RPMI8226 (cell line): ENCODE measurements around the gene NLRC5.

Source experiments
- DNase-seq: peaks from one replicate; pipeline ENCODE4 v3.0.0-alpha.2; 2015

NLRC5 gene

DNA sequence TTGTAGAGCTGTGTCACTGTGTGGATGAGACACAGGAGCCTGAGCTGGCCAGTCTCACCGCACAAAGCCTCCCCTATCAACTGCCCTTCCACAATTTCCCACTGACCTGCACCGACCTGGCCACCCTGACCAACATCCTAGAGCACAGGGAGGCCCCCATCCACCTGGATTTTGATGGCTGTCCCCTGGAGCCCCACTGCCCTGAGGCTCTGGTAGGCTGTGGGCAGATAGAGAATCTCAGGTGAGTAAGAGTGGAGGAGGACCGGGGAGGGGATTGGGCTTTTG lies 37.4 kb downstream of the NLRC5 start:
- no peak for DNase-seq

- no peak for DNase-seq
Observed at GRCh38 chr16:57027067-57027466, 37.7 kb downstream of the NLRC5 start.

- peak; percentile 69 for DNase-seq
Observed at GRCh38 chr16:57028086-57028485, 38.7 kb downstream of the NLRC5 start.

DNA sequence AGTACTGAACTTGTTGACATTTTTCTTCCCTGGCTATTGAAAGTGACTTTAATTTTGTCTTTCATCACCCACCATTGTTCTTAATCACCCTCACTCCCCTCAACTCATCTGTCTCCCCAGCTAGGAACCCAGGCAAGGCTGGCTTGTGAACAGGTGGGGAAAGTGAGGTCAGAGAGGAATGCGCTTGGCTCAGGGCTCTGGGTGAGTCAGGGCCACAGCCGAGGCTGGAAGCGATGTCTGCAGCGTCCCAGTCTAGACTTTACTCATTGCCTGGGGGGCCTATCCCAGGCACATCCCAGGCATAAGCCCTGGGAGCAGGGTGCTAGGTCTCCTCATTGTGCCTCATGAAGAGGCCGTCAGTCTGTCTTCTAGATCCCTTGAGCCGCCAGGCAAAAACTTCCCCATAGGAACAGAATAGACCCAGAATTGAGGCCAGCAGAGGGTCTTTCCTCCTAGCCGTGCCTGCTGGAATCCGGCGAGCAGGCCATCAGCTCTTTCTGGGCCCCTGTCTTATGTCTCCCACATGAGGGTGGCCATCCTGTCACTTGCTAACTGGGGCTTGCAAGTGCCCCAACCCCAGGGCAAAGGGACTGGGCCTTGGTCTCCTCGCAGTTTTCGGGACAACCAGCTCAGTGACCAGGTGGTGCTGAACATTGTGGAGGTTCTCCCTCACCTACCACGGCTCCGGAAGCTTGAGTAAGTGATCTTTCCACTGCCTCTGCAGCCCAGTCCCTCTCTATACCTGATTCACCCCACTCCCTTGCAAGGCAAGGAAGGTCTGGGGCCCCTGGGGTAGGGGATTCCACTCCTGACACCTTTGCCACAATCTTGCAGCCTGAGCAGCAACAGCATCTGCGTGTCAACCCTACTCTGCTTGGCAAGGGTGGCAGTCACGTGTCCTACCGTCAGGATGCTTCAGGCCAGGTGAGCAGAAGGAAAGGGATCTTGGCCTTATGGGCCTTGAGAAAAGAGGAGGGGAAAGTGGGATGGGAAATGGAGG lies 40.1 kb downstream of the NLRC5 start:
- no peak for DNase-seq

DNA sequence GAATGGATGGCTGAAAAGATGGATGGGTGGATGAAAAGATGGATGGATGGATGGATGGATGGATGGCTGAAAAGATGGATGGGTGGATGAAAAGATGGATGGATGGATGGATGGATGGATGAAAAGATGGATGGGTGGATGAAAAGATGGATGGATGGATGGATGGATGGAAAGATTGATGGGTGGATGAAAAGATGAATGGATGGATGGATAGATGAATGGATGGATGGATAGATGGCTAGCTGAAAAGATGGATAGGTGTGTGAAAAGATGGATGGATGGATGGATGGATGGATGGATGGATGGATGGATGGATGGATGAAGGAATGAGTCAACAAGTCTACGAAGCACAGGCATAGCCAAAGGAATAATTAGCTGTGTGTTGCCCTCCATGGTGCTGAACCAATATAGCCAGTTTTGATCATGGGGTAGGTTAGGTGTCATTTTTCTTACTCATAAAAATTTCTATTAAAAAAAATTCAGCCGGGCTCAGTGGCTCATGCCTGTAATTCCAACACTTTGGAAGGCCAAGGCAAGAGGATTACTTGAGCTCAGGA lies 41.1 kb downstream of the NLRC5 start:
- no peak for DNase-seq

- DNase-seq: no peak
Observed at GRCh38 chr16:57031156-57031555, 41.8 kb downstream of the NLRC5 start.

DNA sequence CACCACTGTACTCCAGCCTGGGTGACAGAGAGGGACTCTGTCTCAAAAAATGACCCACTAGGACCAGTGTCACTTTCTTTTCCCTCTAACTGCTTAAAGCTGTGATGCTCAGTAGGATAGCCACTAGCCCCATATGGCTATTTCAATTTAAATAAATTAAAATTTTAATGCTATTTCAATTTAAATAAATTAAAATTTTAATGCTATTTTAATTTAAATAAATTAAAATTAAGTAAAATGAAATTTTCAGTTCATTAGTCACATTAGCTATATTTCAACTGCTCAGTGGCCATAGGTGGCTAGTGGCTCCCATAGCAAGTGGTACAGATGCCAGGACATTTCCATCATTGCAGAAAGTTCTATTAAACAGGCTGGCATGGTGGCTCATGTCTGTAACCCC lies 43.0 kb downstream of the NLRC5 start:
- no peak for DNase-seq

DNA sequence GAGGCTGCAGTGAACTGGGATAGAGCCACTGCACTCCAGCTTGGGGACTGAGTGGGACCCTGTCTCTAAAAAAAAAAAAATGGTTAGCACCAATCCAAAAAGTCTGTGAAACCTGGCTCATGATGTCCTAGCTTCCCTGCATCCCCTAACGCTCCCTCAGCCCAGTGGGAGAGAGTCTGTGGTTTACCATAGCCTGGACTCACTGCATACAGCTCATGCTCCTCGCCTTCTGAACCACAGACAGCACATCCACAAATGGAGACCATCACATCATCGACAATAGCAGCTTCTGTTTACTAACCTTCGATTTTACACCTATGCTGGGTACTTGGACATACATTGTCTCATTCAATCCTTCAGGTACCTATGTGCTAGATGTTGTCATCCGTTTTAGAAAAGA lies 43.6 kb downstream of the NLRC5 start:
- no peak for DNase-seq

DNA sequence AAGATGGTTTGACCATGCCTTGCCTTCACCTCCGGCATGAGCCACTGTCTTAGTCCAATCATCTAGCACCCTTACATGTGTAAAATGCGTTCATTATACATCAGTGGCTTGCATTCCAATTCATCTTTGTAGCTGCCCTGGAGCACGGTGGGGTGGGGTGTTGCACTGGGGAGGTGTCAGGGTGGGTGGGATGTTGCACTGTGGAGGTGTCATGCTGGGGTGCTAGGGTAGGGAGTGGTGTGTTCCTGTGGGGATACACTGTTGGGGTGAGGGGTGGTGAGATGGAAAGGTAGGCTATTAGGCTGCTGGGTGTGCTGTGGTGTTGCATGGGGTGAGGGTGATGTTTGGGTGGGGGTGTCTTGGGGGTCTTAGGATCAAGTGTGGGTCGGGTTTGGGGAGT lies 47.0 kb downstream of the NLRC5 start:
- DNase-seq: no peak

- DNase-seq: no peak
Observed at GRCh38 chr16:57036945-57037344, 47.6 kb downstream of the NLRC5 start.

- DNase-seq: no peak
Observed at GRCh38 chr16:57038166-57038565, 48.8 kb downstream of the NLRC5 start.

DNA sequence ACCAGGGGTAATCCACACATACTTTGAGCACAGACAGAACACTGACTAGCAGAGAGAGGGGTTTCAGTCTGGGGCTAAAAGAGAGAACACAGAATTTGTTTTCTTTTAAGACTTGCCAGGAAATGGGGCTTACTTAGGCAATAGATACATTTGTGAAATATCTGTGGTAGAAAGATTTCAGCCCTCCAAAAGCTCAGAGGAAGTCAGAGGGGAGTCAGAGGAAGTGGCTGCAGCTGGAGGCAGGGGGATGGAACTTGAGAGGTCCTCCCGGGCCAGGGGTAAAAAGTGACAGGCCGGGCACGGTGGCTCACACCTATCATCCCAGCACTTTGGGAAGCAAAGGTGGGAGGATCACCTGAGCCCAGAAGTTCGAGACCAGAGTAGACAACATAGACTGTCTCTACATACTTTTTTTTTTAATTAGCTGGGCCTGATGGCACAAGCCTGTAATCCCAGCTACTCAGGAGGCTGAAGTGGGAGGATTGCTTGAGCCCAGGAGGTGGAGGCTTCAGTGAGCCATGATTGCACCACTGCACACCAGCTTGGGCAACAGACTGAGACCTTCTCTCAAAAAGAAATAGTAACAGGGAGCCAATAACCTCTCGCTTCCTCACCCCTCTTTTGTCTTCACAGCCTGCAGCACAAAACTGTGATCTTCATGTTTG lies 49.9 kb downstream of the NLRC5 start:
- DNase-seq: no peak

GRCh38 chr16:57041182-57042156 lies 52.1 kb downstream of the NLRC5 start:
- DNase-seq: no peak

GRCh38 chr16:57042157-57043111 lies 53.1 kb downstream of the NLRC5 start:
- DNase-seq: no peak

GRCh38 chr16:57043248-57043647 lies 53.9 kb downstream of the NLRC5 start:
- no peak for DNase-seq

GRCh38 chr16:57044931-57045693 lies 55.8 kb downstream of the NLRC5 start:
- no peak for DNase-seq

GRCh38 chr16:57045694-57046381 lies 56.5 kb downstream of the NLRC5 start:
- DNase-seq: peak; percentile 30

- DNase-seq: no peak
Observed at GRCh38 chr16:57048095-57048494, 58.7 kb downstream of the NLRC5 start.

DNA sequence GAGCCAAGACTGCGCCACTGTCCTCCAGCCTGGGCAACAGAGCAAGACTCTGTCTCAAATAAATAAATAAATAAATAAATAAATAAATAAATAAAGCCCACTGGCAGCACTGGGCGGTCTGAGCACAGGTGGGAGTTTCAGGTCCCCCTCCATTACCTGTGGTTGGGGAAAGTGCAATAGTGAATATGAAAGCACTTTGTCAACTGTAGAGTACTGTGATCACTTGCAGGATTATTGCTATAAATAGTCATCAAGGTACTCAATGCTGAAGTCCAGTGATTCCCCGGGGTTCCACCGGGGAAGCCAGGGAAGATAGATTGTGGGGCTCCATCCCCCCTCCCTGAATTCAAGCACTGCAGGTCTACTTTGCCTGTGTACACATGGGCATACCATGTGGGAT lies 60.3 kb downstream of the NLRC5 start:
- no peak for DNase-seq

DNA sequence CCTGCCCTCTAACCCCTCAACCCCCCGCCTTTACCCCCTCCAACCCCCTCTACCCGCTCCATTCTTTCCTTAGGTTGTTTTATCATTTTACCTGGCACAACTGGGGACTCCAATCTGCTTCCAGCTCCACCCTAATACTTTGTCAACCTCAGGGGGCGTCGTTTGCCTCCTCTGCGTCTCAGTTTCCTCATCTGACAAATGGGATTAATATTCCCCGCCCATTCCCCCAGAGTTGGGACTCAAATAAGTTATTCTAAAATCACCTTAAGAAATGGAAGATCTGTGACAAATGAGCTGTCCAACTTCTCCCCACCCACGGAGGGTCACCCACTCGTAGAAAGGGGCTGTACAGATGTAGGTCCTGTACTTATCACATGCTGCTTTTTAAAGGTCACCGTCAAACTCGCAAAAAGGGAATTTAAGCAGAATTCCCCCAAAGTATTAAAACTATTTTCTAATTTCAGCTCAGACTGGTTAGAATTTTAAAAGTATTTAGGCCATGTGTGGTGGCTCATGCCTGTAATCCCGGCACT lies 62.4 kb downstream of the NLRC5 start:
- DNase-seq: no peak
